Ishikawa (cell line): Measurements from ENCODE around the gene LRRC46.

ENCODE experiments used
- CREB1 ChIP-seq: IDR thresholded peaks from 2 replicates; pipeline ENCODE4 v1.6.1; 2012; ENCODE audit warnings: low read depth
- EP300 ChIP-seq: IDR thresholded peaks from 2 replicates; pipeline ENCODE4 v1.6.1; 2012; ENCODE audit warnings: borderline replicate concordance
- FOXM1 ChIP-seq: IDR thresholded peaks from 2 replicates; pipeline ENCODE4 v1.6.1; 2012; ENCODE audit warnings: low read depth, borderline replicate concordance
- ZBTB7A ChIP-seq: IDR thresholded peaks from 2 replicates; pipeline ENCODE4 v1.6.1; 2012; ENCODE audit warnings: low read depth
- TF ChIP-seq, protein P1 (sequence below): IDR thresholded peaks from 2 replicates; pipeline ENCODE4 v1.6.1; 2012
- TF ChIP-seq, protein P2 (sequence below): IDR thresholded peaks from 2 replicates; pipeline ENCODE4 v1.6.1; 2012; ENCODE audit warnings: low read depth, mild to moderate bottlenecking

DNA sequence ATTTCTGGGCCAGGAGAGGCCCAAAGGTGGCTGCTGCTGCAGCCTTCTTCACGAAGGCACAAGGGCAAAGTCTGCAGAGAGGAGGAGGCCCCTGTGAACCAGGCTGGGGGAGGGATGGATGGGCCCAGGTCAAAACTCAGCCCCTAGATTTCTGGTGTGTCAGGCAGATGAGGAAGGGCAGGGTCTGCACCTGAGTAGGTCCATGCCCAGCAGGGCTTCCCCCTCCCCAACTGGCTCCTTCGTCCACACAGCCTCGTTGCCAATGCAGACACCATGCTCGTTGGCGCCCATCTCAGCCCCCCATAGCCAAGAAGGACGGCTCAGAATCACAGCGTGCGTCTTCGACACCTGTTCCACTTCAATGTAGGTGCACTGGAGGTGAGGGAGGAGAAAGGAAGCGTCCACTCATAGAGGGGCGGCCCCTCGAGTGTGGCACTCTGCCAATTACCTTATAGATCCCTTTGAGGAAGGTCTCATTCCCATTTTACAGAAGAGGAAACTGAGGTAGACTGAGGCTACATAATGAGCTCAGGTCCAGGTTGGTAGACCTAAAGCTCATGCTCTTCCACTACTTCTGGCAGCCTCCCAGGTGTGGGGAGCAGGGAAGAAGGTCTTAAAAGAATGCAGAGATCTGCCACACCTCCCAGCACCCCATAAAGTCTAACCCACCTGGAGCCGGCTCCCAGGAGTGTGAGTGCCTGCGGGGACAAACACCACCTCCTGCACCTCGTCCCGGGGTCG lies 8.7 kb downstream of the LRRC46 start:
- TF ChIP-seq, protein P1, sequence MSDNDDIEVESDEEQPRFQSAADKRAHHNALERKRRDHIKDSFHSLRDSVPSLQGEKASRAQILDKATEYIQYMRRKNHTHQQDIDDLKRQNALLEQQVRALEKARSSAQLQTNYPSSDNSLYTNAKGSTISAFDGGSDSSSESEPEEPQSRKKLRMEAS, result no peak
- TF ChIP-seq CREB1, result no peak
- no peak for TF ChIP-seq EP300
- TF ChIP-seq, protein P2, sequence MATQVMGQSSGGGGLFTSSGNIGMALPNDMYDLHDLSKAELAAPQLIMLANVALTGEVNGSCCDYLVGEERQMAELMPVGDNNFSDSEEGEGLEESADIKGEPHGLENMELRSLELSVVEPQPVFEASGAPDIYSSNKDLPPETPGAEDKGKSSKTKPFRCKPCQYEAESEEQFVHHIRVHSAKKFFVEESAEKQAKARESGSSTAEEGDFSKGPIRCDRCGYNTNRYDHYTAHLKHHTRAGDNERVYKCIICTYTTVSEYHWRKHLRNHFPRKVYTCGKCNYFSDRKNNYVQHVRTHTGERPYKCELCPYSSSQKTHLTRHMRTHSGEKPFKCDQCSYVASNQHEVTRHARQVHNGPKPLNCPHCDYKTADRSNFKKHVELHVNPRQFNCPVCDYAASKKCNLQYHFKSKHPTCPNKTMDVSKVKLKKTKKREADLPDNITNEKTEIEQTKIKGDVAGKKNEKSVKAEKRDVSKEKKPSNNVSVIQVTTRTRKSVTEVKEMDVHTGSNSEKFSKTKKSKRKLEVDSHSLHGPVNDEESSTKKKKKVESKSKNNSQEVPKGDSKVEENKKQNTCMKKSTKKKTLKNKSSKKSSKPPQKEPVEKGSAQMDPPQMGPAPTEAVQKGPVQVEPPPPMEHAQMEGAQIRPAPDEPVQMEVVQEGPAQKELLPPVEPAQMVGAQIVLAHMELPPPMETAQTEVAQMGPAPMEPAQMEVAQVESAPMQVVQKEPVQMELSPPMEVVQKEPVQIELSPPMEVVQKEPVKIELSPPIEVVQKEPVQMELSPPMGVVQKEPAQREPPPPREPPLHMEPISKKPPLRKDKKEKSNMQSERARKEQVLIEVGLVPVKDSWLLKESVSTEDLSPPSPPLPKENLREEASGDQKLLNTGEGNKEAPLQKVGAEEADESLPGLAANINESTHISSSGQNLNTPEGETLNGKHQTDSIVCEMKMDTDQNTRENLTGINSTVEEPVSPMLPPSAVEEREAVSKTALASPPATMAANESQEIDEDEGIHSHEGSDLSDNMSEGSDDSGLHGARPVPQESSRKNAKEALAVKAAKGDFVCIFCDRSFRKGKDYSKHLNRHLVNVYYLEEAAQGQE, result no peak
- TF ChIP-seq ZBTB7A, result no peak
- no peak for TF ChIP-seq FOXM1
